Measurements from ENCODE around the gene ZNF277.

The ZNF277 gene

GRCh38 chr7:112171673-112172072 lies 34.8 kb upstream of the ZNF277 start:
- H3K9me3 ChIP-seq (ENCODE audit: insufficient read depth, low read depth, low read length): no peaks in the 10 kb centered on the region
- H3K36me3 ChIP-seq (ENCODE audit: insufficient read depth, low read depth, low read length): no peaks in the 10 kb centered on the region
- no peak overlapping the region for H3K9ac ChIP-seq (ENCODE audit: low read depth, low read length)
- H3K27me3 ChIP-seq (ENCODE audit: insufficient read depth, low read length): no peaks in the 10 kb centered on the region
- no peaks in the 10 kb centered on the region for H3K4me1 ChIP-seq (ENCODE audit: insufficient read depth, low read length)
- no peak overlapping the region for H3K27ac ChIP-seq (ENCODE audit: low read length)
- H3K4me3 ChIP-seq (ENCODE audit: low read length): no peak overlapping the region

- Histone ChIP-seq H3K36me3 (ENCODE audit: insufficient read depth, low read depth, low read length) (no peaks in the 10 kb centered on the region), H3K27ac (ENCODE audit: low read length) (no peak overlapping the region), H3K9ac (ENCODE audit: low read depth, low read length) (no peak overlapping the region), H3K4me3 (ENCODE audit: low read length) (no peak overlapping the region), H3K27me3 (ENCODE audit: insufficient read depth, low read length) (no peaks in the 10 kb centered on the region), H3K4me1 (ENCODE audit: insufficient read depth, low read length) (peaks cover 3% of the 10 kb centered on the region; the same call in 1 of the 2 replicates), H3K9me3 (ENCODE audit: insufficient read depth, low read depth, low read length) (no peaks in the 10 kb centered on the region)
Observed at GRCh38 chr7:112172870-112173567, 33.5 kb upstream of the ZNF277 start.

- Histone ChIP-seq H3K36me3 (ENCODE audit: insufficient read depth, low read depth, low read length) (no peaks in the 10 kb centered on the region), H3K4me1 (ENCODE audit: insufficient read depth, low read length) (peaks cover 3% of the 10 kb centered on the region; the same call in 1 of the 2 replicates), H3K27ac (ENCODE audit: low read length) (no peak overlapping the region), H3K9ac (ENCODE audit: low read depth, low read length) (no peak overlapping the region), H3K27me3 (ENCODE audit: insufficient read depth, low read length) (no peaks in the 10 kb centered on the region), H3K4me3 (ENCODE audit: low read length) (no peak overlapping the region), H3K9me3 (ENCODE audit: insufficient read depth, low read depth, low read length) (no peaks in the 10 kb centered on the region)
Observed at GRCh38 chr7:112173568-112173905, 33.0 kb upstream of the ZNF277 start.

- H3K4me3 ChIP-seq (ENCODE audit: low read length): no peak overlapping the region
- no peaks in the 10 kb centered on the region for H3K9me3 ChIP-seq (ENCODE audit: insufficient read depth, low read depth, low read length)
- no peak overlapping the region for H3K9ac ChIP-seq (ENCODE audit: low read depth, low read length)
- no peaks in the 10 kb centered on the region for H3K27me3 ChIP-seq (ENCODE audit: insufficient read depth, low read length)
- H3K27ac ChIP-seq (ENCODE audit: low read length): no peak overlapping the region
- no peaks in the 10 kb centered on the region for H3K36me3 ChIP-seq (ENCODE audit: insufficient read depth, low read depth, low read length)
- H3K4me1 ChIP-seq (ENCODE audit: insufficient read depth, low read length): peaks cover 3% of the 10 kb centered on the region; the same call in 1 of the 2 replicates
Observed at GRCh38 chr7:112174192-112174591, 32.3 kb upstream of the ZNF277 start.

- Histone ChIP-seq H3K9me3 (ENCODE audit: insufficient read depth, low read depth, low read length) (no peaks in the 10 kb centered on the region), H3K27ac (ENCODE audit: low read length) (no peak overlapping the region), H3K9ac (ENCODE audit: low read depth, low read length) (no peak overlapping the region), H3K4me1 (ENCODE audit: insufficient read depth, low read length) (peaks cover 3% of the 10 kb centered on the region; the same call in 1 of the 2 replicates), H3K4me3 (ENCODE audit: low read length) (no peak overlapping the region), H3K27me3 (ENCODE audit: insufficient read depth, low read length) (no peaks in the 10 kb centered on the region), H3K36me3 (ENCODE audit: insufficient read depth, low read depth, low read length) (no peaks in the 10 kb centered on the region)
Observed at GRCh38 chr7:112176241-112176640, 30.3 kb upstream of the ZNF277 start.

GRCh38 chr7:112176693-112177415 lies 29.6 kb upstream of the ZNF277 start:
- no peak overlapping the region for H3K9ac ChIP-seq (ENCODE audit: low read depth, low read length)

GRCh38 chr7:112180223-112180622 lies 26.3 kb upstream of the ZNF277 start:
- Histone ChIP-seq H3K4me1 (ENCODE audit: insufficient read depth, low read length) (peaks cover 3% of the 10 kb centered on the region; the same call in 1 of the 2 replicates), H3K36me3 (ENCODE audit: insufficient read depth, low read depth, low read length) (no peaks in the 10 kb centered on the region), H3K4me3 (ENCODE audit: low read length) (no peak overlapping the region), H3K9ac (ENCODE audit: low read depth, low read length) (no peak overlapping the region), H3K27me3 (ENCODE audit: insufficient read depth, low read length) (no peaks in the 10 kb centered on the region), H3K9me3 (ENCODE audit: insufficient read depth, low read depth, low read length) (no peaks in the 10 kb centered on the region), H3K27ac (ENCODE audit: low read length) (no peak overlapping the region)

More at GRCh38 chr7:112176693-112177415, 29.6 kb upstream of the ZNF277 start:
- H3K27me3 ChIP-seq (ENCODE audit: insufficient read depth, low read length): no peaks in the 10 kb centered on the region
- no peaks in the 10 kb centered on the region for H3K9me3 ChIP-seq (ENCODE audit: insufficient read depth, low read depth, low read length)
- no peak overlapping the region for H3K4me3 ChIP-seq (ENCODE audit: low read length)
- peaks cover 3% of the 10 kb centered on the region; the same call in 1 of the 2 replicates for H3K4me1 ChIP-seq (ENCODE audit: insufficient read depth, low read length)
- no peaks in the 10 kb centered on the region for H3K36me3 ChIP-seq (ENCODE audit: insufficient read depth, low read depth, low read length)
- no peak overlapping the region for H3K27ac ChIP-seq (ENCODE audit: low read length)

GRCh38 chr7:112182749-112183148 lies 23.7 kb upstream of the ZNF277 start:
- no peaks in the 10 kb centered on the region for H3K9me3 ChIP-seq (ENCODE audit: insufficient read depth, low read depth, low read length)
- H3K9ac ChIP-seq (ENCODE audit: low read depth, low read length): no peak overlapping the region
- no peaks in the 10 kb centered on the region for H3K36me3 ChIP-seq (ENCODE audit: insufficient read depth, low read depth, low read length)
- H3K4me1 ChIP-seq (ENCODE audit: insufficient read depth, low read length): no peaks in the 10 kb centered on the region; the same call in 1 of the 2 replicates
- H3K27ac ChIP-seq (ENCODE audit: low read length): no peak overlapping the region
- no peak overlapping the region for H3K4me3 ChIP-seq (ENCODE audit: low read length)
- no peaks in the 10 kb centered on the region for H3K27me3 ChIP-seq (ENCODE audit: insufficient read depth, low read length)

- H3K9ac ChIP-seq (ENCODE audit: low read depth, low read length): no peak overlapping the region
- no peaks in the 10 kb centered on the region for H3K27me3 ChIP-seq (ENCODE audit: insufficient read depth, low read length)
- H3K4me1 ChIP-seq (ENCODE audit: insufficient read depth, low read length): no peaks in the 10 kb centered on the region
- H3K9me3 ChIP-seq (ENCODE audit: insufficient read depth, low read depth, low read length): no peaks in the 10 kb centered on the region
- H3K27ac ChIP-seq (ENCODE audit: low read length): no peak overlapping the region
- H3K4me3 ChIP-seq (ENCODE audit: low read length): no peak overlapping the region
- H3K36me3 ChIP-seq (ENCODE audit: insufficient read depth, low read depth, low read length): no peaks in the 10 kb centered on the region
Observed at GRCh38 chr7:112183266-112183665, 23.2 kb upstream of the ZNF277 start.

- Histone ChIP-seq H3K4me1 (ENCODE audit: insufficient read depth, low read length) (no peaks in the 10 kb centered on the region), H3K4me3 (ENCODE audit: low read length) (no peak overlapping the region), H3K36me3 (ENCODE audit: insufficient read depth, low read depth, low read length) (no peaks in the 10 kb centered on the region), H3K27me3 (ENCODE audit: insufficient read depth, low read length) (no peaks in the 10 kb centered on the region), H3K9ac (ENCODE audit: low read depth, low read length) (no peak overlapping the region), H3K9me3 (ENCODE audit: insufficient read depth, low read depth, low read length) (no peaks in the 10 kb centered on the region), H3K27ac (ENCODE audit: low read length) (no peak overlapping the region)
Observed at GRCh38 chr7:112184455-112184854, 22.0 kb upstream of the ZNF277 start.

- Histone ChIP-seq H3K4me3 (ENCODE audit: low read length) (no peak overlapping the region), H3K9ac (ENCODE audit: low read depth, low read length) (no peak overlapping the region), H3K36me3 (ENCODE audit: insufficient read depth, low read depth, low read length) (no peaks in the 10 kb centered on the region), H3K27me3 (ENCODE audit: insufficient read depth, low read length) (no peaks in the 10 kb centered on the region), H3K27ac (ENCODE audit: low read length) (no peak overlapping the region), H3K4me1 (ENCODE audit: insufficient read depth, low read length) (no peaks in the 10 kb centered on the region), H3K9me3 (ENCODE audit: insufficient read depth, low read depth, low read length) (no peaks in the 10 kb centered on the region)
Observed at GRCh38 chr7:112185005-112185834, 21.3 kb upstream of the ZNF277 start.
